Neutrophil (primary cell): ENCODE measurements around the gene RCOR3.

Source experiments
- H3K27ac ChIP-seq: fragments of 200-600 bp; sonication (generic); 2 replicates; pipeline ENCODE4 v1.5.1; 2016; ENCODE audit warnings: mild to moderate bottlenecking, moderate library complexity
- H3K27me3 ChIP-seq: fragments of 200-600 bp; sonication (generic); 2 replicates; pipeline ENCODE4 v1.6.0; 2016; ENCODE audit warnings: mild to moderate bottlenecking
- H3K36me3 ChIP-seq: fragments of 200-600 bp; sonication (generic); 2 replicates; pipeline ENCODE4 v1.5.1; 2017
- H3K4me1 ChIP-seq, 2 experiments: fragments of 200-600 bp in 1 of 2; sonication (generic) in 1 of 2; 1 replicate in 1 of 2; 2 replicates in 1 of 2; pipeline versions ENCODE4 v1.5.1 to v1.6.1; 2013 to 2016; ENCODE audit warnings: low read depth in 1 of 2, low read length in 1 of 2, mild to moderate bottlenecking in 1 of 2, moderate library complexity in 1 of 2; ENCODE audit not compliant: control insufficient read depth in 1 of 2, insufficient read depth in 1 of 2
- H3K4me3 ChIP-seq, 2 experiments: fragments of 200-600 bp in 1 of 2; sonication (generic) in 1 of 2; 1 replicate in 1 of 2; 2 replicates in 1 of 2; pipeline ENCODE4 v1.5.1; 2013 to 2016; ENCODE audit warnings: low read depth in 1 of 2, low read length in 1 of 2, mild to moderate bottlenecking in 1 of 2, moderate library complexity in 1 of 2
- H3K9me3 ChIP-seq: fragments of 200-600 bp; sonication (generic); 2 replicates; pipeline ENCODE4 v1.5.1; 2016
- CTCF ChIP-seq: fragments of 200-600 bp; sonication (generic); IDR thresholded peaks from 2 replicates; pipeline ENCODE4 v1.5.1; 2016; ENCODE audit warnings: antibody characterized with exemption

RCOR3 gene

DNA sequence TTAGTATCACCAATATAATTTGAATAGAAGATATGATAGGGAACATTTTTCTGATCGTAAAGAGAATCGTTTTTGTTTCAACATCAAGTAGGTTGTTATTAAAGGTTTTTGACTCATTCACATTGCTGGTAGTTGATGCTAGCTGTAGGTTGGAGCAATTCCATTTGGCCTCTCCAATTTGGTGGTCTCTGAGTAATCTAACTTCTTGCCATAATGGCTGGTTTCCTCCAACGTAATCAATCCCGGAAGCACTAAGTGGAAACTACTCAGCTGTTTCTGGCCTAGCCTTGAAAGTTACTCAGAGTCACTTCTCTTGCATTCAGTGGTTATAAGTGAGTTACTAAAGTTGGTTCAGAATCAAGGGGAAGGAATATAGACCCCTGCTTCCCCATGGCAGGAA is 26.0 kb downstream of the RCOR3 start:
- H3K36me3 ChIP-seq = peaks cover 84% of the 10 kb centered on the region
- TF ChIP-seq CTCF = no peak
- no peak overlapping the region for H3K27ac ChIP-seq
- no peaks in the 10 kb centered on the region for H3K27me3 ChIP-seq
- no peak overlapping the region for H3K4me3 ChIP-seq
- H3K9me3 ChIP-seq = no peaks in the 10 kb centered on the region
- no peaks in the 10 kb centered on the region for H3K4me1 ChIP-seq

DNA sequence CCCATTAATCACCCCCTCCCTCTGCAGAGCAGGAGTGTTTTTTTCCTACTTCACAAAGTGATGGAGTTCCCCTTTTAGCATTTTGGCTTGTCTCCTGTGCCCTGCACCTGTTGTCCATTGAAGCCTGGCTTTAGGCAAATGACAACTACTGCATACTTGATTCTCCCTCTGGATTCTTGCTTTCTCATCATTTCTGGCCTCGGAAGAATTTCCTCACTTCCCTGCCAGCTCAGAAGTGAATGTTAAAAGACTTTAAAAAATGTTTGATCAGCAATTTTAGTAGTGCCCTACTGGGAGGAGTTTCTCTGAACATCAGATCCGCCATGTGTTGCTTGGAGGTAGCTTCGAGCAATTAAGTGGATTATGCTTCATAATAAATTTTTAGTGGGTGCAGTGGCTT is 28.1 kb downstream of the RCOR3 start:
- H3K4me1 ChIP-seq = no peaks in the 10 kb centered on the region
- H3K27me3 ChIP-seq = no peaks in the 10 kb centered on the region
- no peaks in the 10 kb centered on the region for H3K9me3 ChIP-seq
- no peak overlapping the region for H3K4me3 ChIP-seq
- TF ChIP-seq CTCF = no peak
- H3K27ac ChIP-seq = no peak overlapping the region
- peaks cover 84% of the 10 kb centered on the region for H3K36me3 ChIP-seq

GRCh38 chr1:211292411-211292810 is 33.2 kb downstream of the RCOR3 start:
- no peaks in the 10 kb centered on the region for H3K4me1 ChIP-seq
- H3K4me3 ChIP-seq = no peak overlapping the region
- no peaks in the 10 kb centered on the region for H3K27me3 ChIP-seq
- no peak for TF ChIP-seq CTCF
- no peaks in the 10 kb centered on the region for H3K9me3 ChIP-seq
- H3K27ac ChIP-seq = no peak overlapping the region
- peaks cover 94% of the 10 kb centered on the region for H3K36me3 ChIP-seq

DNA sequence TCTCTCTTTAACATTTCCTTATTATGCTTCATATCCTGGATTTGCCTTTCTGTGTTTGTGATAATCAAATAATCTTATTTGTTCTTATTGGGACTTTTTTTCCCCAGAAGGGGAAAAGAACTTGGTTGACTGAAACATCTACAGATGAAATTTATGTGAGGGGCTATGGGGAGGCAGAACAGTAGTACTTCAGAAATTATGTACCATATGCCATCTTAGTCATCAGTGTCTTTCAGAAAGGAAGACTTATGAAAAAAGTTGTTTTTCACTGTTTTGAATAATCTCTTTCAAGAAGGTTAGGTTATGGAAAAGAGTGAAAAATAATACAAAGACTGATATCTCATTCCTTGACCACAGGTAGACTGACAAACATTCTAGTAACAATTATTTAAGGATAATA is 37.2 kb downstream of the RCOR3 start:
- Histone ChIP-seq H3K9me3 (no peaks in the 10 kb centered on the region), H3K27me3 (no peaks in the 10 kb centered on the region), H3K36me3 (peaks cover 89% of the 10 kb centered on the region), H3K4me3 (no peak overlapping the region), H3K27ac (no peak overlapping the region), H3K4me1 (no peaks in the 10 kb centered on the region)
- no peak for TF ChIP-seq CTCF

GRCh38 chr1:211305044-211305443 is 45.9 kb downstream of the RCOR3 start:
- Histone ChIP-seq H3K27ac (no peak overlapping the region), H3K27me3 (no peaks in the 10 kb centered on the region), H3K36me3 (peaks cover 34% of the 10 kb centered on the region), H3K4me1 (peaks cover 6% of the 10 kb centered on the region in 2 experiments), H3K4me3 (no peak overlapping the region), H3K9me3 (no peaks in the 10 kb centered on the region)
- TF ChIP-seq CTCF = no peak

DNA sequence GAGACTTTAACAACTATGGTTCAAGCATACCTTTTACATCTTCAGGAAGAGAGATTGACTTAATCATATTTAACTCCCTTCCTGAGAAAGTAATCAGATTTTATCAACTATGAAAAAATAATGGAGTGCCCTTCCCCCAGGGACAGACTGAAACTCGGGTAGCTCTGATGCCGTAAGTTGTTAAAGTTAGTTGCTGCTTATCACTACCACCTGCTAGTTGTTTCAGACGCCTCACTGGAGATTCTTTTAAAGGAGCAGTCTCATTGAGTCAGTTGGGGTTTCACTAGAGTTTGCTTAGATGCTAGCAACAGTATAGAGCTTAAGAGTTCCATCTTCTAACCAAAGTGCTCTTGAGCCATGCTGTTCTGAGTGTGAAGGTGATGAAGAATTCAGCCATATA is 50.5 kb downstream of the RCOR3 start:
- H3K27ac ChIP-seq = peak overlapping the region; percentile 16
- TF ChIP-seq CTCF = no peak
- peaks cover 38% of the 10 kb centered on the region for H3K36me3 ChIP-seq
- H3K27me3 ChIP-seq = no peaks in the 10 kb centered on the region
- H3K4me1 ChIP-seq = peaks cover 9 to 10% of the 10 kb centered on the region in 2 experiments
- no peaks in the 10 kb centered on the region for H3K9me3 ChIP-seq
- no peak overlapping the region for H3K4me3 ChIP-seq
